Thyroid gland (tissue), 4 donors: Measurements from ENCODE around the gene ATP9B.

Experiments
- CTCF ChIP-seq, 6 experiments: fragments of 200-600 bp in 3 of 6; fragments of 450-650 bp in 3 of 6; sonication (generic) in 3 of 6; IDR thresholded peaks; one replicate each; pipeline ENCODE4 v1.5.1; 2016 to 2019; ENCODE audit warnings: antibody characterized with exemption in 6 of 6, mild to moderate bottlenecking in 2 of 6, inconsistent platforms in 1 of 6, moderate library complexity in 1 of 6
- POLR2A ChIP-seq, 2 donors: fragments of 450-650 bp; IDR thresholded peaks; one replicate each; pipeline ENCODE4 v1.6.1; 2017; ENCODE audit warnings: antibody characterized with exemption in 2 of 2, mild to moderate bottlenecking in 2 of 2, moderate library complexity in 1 of 2

- TF ChIP-seq CTCF (IDR thresholded peaks at IDR 0.05) = no peak
- TF ChIP-seq POLR2A (IDR thresholded peaks at IDR 0.05) = no peak
Measured at GRCh38 chr18:79367989-79368388, 298.8 kb downstream of the ATP9B start.
